Hepatocyte (in vitro differentiated cells): ENCODE measurements around the gene OR1E2.

Experiments used
- EZH2 ChIP-seq: fragments of 200-600 bp; sonication (generic); IDR thresholded peaks from 2 replicates; pipeline ENCODE4 v1.6.1; 2016; ENCODE audit warnings: antibody characterized with exemption, mild to moderate bottlenecking, borderline replicate concordance
- EZH2phosphoT487 ChIP-seq: fragments of 200-600 bp; sonication (generic); IDR thresholded peaks from one replicate; pipeline ENCODE4 v1.6.1; 2018; ENCODE audit warnings: antibody characterized with exemption, mild to moderate bottlenecking, low read depth, moderate library complexity; ENCODE audit not compliant: unreplicated experiment, severe bottlenecking
- TF ChIP-seq, protein P1 (sequence below): fragments of 200-600 bp; sonication (generic); IDR thresholded peaks from 2 replicates; pipeline ENCODE4 v1.5.1; 2016; ENCODE audit warnings: antibody characterized with exemption, mild to moderate bottlenecking; ENCODE audit not compliant: poor library complexity

DNA sequence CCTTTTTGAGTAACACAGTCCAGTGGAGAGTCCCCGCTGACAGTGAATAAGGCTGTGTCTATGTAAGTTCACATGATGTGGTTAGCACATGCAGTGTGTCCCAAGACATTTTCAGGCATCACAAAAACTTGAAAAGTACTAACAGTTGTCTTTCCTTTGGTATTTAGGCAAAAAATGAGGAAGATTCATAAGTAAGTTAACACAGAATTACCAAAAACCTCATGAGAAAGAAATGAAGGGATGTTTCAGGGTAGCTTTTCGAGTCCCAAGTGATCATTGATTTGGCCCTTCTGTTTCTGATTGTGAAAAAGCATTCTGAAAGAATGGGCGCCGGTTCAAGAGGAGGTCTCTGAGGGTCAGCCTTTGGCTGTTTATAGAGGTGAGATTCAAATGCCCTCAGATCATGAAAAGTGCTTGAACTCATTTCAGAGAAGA is 41.6 kb upstream of the OR1E2 start:
- TF ChIP-seq, protein P1, sequence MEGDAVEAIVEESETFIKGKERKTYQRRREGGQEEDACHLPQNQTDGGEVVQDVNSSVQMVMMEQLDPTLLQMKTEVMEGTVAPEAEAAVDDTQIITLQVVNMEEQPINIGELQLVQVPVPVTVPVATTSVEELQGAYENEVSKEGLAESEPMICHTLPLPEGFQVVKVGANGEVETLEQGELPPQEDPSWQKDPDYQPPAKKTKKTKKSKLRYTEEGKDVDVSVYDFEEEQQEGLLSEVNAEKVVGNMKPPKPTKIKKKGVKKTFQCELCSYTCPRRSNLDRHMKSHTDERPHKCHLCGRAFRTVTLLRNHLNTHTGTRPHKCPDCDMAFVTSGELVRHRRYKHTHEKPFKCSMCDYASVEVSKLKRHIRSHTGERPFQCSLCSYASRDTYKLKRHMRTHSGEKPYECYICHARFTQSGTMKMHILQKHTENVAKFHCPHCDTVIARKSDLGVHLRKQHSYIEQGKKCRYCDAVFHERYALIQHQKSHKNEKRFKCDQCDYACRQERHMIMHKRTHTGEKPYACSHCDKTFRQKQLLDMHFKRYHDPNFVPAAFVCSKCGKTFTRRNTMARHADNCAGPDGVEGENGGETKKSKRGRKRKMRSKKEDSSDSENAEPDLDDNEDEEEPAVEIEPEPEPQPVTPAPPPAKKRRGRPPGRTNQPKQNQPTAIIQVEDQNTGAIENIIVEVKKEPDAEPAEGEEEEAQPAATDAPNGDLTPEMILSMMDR = no peak
- no peak for TF ChIP-seq EZH2
- TF ChIP-seq EZH2phosphoT487 = no peak
